ENCODE data around the gene TLE5.
"Not testable (repeated sequence)": the region's sequence is repeated elsewhere in the genome, so short reads cannot be mapped to it uniquely, and the experiment has no call there.

Gene TLE5

DNA sequence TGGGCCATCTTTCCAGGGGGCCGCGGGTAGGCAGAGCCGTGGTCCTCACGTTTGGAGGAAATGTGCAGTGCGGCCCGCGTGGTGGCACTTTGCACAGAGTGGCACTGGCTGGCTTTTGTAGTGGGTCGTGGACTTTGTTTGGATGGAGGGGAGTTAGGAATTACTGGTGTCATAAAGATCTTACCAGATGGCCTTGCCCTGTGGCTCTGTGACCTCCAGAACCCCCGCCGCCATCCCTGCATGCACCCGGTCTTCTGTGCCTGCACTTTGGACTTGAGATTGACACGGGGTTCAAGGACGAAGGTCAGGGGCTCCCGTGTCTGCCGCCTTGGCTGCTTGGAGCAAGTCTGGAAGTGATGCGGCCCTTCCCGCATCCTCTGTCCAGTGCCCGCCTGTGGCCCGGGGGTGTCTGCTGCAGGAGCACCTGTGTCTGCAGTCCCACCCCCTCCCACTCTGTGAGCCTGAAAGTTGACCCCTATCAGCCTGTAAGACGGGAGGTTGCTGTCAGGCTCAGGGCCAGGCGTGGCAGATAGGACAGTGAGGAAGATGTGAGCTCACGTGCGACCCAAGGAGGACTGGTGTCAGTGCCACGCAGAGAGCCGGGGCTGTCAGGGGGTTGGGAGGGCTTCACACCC is 34.1 kb upstream of the TLE5 start:
- no peak for DNase-seq

DNA sequence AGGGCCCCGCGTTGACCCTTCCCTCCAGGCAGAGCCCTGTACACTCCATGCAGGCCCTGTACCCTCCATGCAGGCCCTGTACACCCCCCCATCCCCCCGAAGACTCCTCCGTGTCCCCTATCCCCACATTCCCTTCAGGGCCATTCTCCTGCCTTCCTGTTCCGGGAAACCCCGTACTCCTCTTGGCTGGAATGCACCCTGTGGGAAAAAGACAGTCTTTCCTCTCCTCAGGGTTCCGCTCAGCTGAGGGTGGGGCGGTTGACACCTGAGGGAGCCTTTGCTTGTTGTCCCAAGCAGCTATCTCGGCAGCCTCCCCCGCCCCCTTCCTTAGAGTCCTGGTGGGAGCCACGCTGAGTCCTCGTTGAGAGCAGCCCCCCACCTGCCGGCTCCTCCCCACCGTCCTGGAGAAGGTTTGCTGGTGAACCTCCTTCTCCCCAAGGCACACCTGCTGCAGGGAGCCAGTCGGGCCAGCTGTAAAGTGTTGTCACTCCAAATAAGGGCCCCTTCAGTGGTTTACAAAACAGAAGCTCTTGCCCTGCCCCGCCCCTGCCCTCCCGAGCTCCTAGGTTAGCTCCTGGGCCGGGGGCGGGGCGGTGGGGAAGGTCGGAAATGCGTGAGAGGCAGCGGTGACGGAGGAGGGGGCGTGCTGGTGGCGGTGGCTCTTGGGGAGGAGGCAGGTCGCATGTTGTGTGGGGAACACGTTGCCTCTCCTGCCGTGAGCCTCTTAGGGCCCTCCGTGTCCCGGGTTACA is 33.3 kb upstream of the TLE5 start:
- DNase-seq, result peak; percentile 35

DNA sequence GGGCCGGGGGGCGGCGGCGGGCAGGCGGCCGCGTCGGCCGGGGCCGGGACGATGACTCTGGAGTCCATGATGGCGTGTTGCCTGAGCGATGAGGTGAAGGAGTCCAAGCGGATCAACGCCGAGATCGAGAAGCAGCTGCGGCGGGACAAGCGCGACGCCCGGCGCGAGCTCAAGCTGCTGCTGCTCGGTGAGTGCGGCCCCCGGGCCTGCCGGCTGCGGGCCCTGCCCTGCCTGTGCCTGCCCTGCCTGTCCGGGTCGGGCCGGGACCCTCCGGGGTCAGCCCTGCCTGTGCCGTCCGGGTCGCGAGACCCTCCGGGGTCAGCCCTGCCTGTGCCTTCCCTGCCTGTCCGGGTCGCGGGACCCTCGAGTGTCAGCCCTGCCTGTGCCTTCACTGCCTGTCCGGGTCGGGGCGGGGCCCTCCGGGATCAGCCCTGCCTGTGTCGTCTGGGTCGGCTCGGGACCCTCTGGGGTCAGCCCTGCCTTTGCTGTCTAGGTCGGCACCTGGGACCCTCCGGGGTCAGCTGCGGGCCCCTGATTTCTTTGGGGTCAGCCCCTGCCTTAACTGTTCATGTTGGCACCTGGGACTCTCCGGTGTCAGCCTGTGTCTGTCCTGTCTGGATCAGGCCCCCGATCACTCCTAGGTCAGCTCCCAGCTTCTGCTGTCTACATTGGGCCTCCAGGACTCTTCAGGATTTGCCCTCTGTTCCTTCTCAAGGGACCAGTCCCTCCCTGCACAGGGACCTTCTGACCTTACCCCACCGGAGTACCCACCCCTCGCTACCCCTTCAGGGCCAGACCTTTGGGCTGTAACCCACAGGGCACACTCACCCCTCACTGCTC is 32.5 kb upstream of the TLE5 start:
- DNase-seq, result no peak

DNA sequence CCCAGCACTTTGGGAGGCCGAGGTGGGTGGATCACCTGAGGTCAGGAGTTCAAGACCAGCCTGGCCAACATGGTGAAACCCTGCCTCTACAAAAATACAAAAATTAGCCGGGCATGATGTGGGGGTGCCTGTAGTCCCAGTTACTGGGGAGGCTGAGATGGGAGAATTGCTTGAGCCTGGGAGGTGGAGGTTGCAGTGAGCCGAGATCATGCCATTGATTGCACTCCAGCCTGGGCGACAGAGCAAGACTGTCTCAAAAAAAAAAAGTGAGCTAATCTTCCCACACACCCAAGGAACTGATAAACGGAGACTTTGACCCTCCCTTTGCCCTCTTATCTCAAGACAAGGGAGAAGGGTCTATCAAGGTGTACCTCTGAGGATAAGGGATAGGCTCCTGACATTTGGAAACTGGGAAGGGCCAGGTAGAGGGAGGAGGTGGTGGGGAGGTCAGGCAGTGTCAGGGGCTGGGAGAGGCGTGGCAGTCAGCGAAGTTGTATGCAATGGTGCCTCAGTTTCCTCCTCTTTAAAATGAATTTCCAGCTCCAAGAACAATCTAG is 27.1 kb upstream of the TLE5 start:
- DNase-seq, result not testable (repeated sequence)

DNA sequence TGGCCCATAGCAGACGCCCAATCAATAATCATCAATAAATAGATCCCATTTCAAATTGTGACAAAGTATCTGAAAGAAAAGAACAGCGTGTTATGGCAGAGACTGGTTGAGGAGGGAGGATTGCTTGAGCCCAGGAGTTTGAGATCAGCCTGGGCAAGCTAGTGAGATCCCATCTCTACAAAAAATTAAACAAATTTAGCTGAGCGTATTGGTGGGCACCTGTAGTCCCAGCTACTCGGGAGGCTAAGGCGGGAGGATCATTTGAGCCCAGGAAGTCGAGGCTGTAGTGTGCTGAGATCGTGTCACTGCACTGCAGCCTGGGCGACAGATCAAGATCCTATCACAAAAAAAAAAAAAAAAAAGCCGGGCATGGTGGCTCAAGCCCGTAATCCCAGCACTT is 25.5 kb upstream of the TLE5 start:
- no peak for DNase-seq

DNA sequence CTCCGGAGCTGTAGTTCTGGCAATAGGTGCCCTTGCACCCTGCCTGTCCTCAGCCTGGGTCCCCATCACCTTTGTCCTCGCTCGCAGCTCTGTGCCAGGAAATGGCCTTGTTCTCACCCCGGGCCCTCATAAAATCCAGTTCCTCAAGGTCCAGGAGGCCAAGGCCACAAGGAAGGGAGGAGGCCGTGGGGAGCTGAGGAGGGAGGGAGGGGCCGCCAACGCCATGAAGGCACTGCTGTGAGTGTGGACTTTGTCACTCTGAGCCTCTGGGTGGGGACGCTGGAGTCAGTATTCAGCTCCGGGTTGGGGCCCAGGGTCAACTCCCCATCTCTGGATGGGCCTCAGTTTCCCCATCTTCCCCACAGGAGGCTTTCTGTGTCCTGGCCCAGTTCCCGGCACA is 22.6 kb upstream of the TLE5 start:
- DNase-seq, result no peak

DNA sequence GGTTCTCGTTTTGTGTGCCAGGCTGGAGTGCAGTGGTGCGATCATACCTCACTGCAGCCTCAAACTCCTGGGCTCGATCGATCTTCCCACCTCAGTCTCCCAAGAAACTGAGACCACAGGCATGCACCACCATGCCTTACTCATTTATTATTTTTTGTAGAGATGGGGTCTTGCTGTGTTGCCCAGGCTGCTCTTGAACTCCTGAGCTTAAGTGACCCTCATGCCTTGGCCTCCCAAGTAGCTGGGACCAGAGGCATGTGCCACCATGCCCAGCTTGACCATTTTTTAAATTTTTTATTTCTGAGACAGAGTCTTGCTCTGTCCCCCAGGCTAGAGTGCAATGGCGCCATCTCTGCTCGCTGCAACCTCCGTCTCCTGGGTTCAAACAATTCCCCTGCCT is 21.7 kb upstream of the TLE5 start:
- no peak for DNase-seq

DNA sequence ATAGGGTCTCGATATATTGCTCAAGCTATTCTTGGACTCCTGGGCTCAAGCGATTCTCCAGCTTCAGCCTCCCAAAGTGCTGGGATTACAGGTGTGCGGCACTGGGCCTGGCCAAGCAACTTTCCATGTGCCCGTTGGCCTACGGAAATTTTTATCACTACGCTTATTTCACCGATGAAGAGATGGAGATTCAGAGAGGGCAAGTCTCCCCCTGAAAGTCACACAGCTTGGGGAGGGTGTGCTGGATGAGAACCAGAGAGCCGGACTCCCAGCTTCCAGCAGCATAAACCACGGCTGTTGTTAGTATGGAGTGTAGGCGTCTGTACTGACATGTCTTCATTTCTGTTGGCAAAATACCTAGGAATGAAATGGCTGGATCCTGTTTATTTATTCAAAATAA is 20.0 kb upstream of the TLE5 start:
- DNase-seq, result no peak

DNA sequence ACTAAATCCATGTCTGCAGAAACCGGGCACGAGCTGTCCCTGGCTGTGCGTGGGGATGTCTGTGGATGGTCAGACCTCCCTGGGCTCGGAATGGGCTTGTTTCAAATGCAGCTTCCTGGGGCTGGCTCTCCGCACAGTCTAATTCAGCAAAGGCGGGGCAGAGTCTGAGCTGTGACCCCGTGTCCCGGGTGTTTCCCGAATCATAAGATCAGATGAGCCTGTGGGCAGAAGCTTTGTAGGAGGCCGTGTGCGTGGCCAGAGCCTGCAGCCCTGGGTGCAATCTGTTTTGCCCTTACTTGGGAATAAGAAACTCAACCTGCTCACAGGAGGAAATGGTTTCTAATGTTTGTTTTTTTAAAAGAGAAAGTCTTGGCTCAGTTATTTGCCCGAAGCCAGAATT is 18.0 kb upstream of the TLE5 start:
- no peak for DNase-seq

DNA sequence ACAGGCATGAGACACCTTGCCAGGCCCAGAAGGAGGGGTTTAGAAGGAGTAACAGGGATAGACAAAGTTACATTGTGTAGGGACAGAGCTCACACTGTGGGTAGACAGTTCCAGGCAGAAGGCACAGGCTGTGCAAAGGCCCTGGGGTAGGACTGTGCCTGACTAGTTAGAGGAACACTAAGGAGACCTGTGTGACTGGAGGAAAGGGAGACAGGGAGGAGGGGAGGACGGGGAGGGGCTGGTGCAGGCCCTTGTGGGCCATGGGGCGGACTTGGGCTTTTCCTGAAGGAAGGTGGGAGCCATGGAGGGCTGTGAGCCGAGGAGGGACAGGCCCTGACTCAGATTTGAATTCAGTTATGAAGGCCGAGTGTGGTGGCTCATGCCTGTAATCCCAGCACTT is 17.3 kb upstream of the TLE5 start:
- DNase-seq, result no peak

DNA sequence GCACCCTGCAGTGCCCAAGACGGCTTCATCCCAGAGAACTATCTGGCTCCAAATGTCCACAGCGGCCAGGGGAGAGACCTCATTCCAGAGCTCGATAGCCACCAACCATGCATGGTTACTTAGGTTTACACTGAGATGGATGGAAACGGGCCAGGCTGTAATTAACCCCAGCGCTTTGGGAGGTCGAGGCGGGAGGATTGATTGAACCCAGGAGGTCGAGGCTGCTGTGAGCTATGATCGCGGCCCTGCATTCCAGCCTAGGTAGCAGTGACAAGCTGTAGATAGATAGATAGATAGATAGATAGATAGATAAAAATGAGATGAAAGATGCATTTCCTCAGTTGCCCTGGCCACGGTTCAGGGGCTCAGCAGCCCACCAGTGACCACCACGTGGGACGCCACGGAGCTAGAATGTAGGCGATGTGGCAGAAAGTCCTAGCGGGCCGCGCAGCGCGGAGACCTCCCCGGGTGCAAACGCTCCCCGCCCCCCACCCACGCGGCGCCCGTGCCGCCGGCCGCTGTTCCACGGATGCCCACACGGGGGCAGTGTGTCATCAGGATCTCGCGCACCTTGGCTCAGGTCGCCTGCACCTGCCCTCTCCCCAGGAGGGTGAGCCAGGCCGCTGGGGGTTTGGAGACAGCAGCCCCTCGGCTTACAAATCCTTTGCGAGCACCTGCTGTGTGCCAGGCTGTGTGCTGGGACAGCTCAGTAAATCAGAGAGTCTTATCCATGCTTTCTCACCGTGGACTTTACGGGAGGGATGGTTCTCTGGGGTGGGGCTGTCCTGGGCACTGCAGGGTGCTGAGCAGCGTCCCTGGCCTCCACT is 13.5 kb upstream of the TLE5 start:
- DNase-seq, result peak; percentile 70

DNA sequence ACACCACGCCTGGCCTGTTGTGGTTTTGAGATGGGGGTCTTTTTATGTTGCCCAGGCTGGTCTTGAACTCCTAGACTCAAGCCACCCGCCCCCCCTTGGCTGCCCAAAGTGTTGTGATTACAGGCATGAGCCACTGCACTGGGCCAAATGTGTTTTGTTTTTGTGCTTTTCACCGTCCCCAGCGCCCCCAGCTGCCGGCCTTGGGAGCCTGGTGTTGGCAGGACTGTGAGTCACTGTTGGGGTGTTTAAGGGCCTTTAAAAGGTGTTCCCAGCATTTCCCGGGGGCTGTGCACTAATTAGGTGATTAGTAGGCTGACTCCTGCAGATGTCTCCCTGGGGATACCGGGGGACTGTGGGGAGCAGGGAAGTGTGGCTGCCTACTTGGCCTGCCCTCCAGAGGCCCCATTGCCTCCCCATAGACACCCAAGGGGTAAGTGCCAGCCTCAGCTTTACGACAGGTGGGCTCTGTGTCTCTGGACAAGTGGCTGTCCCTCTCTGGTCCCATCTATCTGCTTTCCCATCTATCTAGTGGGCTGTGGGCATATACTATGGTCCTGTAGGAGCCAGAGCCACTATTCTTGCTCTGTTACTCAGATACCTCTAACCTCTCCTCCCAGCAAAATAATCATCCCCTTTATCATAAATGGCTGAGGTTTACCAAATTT is 11.8 kb upstream of the TLE5 start:
- DNase-seq, result no peak

DNA sequence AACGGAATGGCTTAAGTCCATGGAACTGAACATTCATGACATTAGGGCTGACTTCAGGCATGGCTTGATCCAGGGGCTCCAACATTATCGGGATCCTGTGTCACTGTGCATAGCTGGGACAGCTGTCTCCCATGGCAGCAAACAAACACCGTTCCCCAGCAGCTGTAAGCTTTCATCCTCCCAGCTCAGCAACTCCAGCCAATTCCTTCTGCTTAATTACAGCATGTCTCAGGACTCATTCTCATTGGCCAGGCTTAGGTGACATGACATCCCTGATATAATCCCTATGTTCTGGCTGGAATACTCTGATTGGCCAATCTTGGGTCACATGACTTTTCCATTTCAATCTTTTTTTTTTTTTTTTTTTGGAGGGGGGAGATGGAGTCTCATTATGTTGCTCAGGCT is 10.9 kb upstream of the TLE5 start:
- DNase-seq, result no peak

DNA sequence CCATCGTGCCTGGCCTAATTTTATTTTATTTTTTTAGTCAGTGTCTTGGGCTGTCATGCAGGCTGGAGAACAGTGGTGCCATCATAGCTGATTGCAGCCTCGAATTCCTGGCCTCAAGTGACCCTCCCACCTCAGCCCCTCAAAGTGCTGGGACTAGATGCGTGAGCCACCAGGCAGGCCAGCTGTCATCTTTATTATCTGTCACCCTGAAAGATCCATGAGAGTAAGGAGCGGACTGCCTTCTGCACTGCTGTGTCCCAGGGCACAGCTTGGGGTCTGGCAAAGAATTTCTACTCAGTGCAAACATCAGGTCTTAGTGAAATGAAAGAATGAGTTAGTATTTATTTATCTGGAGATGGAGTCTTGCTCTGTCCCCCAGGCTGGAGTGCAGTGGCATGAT is 9.5 kb upstream of the TLE5 start:
- DNase-seq, result no peak

DNA sequence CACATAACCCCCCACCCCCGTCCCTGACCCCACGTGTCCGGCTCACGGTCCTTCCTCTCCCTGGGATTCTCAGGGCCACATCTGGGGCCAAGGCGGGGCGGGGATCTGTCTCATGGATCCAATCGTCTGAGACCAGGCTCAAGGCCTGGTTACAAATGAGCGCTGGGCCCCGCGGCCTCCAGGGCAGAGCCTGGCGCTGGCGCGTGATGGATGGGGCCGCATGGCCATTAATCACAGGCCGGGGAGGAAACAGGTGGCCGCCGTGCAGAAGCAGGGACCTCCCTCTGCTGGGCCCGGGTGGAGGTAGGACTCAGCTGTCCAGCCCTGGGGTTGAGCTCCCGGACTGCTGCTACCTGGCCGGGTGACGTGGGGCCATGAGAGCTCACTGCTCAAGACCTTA is 5.8 kb upstream of the TLE5 start:
- DNase-seq, result no peak

DNA sequence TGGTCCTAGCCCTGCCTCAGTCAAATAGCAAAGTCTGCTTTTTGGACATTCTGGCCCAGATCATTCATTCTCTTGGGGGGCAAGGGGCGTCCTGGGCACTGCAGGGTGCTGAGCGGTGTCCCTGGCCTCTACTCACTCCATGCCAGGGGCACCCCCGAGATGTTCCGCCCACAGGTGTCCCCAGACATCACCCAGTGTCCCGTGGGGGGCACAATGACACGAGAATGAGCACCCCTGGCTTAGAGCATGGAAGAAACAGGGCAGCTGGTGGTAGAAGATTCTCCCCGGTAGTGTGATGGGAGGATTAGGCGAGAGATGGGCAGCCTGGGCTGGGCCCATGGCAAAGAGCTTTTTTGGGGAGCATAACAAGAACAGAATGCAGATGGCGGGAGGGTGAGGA is 5.3 kb upstream of the TLE5 start:
- DNase-seq, result no peak

DNA sequence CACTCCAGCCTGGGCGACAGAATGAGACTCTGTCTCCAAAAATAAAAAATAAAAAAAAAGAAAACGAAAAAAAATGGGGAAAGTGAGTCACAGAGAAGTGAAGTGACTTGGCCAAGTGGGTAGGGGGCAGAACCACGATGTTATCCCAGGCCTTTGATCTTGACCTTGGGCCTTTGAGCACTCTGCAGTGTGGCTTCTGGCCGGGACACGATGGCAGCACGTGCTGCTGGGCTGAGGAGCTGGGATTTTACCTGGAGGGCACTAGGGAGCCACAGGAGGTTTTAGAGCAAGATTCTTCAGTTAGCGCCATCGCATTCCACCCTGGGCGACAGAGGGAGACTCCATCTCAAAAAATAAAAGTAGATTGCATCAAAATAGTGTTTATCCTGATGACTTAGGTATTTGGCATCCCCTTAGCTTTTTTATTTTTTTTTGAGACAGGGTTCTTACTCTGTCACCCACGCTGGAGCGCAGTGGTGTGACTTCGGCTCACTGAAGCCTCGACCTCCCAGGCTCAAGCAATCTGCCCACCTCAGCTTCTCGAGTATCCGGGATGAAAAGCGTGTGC is 4.3 kb upstream of the TLE5 start:
- DNase-seq, result no peak

DNA sequence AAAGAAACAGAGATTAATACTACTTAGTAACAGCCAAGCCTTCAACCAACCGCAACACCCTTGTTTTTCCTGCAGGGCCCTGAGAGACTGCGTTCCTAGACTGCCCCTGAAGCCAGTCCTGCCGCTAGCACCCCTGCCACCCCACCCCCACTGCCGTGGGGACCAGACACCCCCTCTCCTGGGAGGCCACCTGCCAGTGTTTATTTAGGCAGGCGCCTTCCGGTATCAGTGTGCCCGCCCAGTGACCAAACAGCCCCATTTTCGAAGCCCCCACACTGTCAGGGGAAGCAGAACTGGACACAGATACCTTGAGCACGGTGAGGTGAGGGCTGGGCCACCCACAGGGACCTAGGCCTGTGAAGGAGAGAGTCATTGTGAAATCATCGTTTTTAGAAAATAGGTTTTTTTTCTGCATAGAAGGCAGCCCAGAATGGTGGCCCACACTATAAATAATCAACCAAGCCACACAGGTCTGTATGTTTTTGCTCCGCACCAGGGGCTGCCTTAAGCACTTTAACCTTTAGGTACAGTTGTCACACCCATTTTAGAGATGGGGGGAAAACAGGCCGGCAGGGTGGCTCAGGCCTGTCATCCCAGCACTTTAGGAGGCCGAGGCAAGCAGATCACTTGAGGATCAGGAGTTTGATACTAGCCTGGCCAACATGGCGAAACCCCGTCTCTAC is 3.5 kb upstream of the TLE5 start:
- DNase-seq, result no peak

DNA sequence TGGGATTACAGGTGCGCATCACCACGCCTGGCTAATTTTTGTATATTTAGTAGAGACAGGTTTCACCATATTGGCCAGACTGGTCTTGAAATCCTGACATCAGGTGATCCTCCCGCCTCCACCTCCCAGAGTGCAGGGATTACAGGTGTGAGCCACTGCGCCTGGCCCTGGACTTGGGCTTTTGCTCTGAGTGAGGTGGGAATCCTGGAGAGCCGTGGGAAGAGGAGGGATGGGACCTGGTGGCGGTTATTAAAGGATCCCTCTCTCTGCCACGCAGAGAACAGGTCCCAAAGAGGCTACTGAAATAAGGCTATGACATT is 1.7 kb upstream of the TLE5 start:
- no peak for DNase-seq

DNA sequence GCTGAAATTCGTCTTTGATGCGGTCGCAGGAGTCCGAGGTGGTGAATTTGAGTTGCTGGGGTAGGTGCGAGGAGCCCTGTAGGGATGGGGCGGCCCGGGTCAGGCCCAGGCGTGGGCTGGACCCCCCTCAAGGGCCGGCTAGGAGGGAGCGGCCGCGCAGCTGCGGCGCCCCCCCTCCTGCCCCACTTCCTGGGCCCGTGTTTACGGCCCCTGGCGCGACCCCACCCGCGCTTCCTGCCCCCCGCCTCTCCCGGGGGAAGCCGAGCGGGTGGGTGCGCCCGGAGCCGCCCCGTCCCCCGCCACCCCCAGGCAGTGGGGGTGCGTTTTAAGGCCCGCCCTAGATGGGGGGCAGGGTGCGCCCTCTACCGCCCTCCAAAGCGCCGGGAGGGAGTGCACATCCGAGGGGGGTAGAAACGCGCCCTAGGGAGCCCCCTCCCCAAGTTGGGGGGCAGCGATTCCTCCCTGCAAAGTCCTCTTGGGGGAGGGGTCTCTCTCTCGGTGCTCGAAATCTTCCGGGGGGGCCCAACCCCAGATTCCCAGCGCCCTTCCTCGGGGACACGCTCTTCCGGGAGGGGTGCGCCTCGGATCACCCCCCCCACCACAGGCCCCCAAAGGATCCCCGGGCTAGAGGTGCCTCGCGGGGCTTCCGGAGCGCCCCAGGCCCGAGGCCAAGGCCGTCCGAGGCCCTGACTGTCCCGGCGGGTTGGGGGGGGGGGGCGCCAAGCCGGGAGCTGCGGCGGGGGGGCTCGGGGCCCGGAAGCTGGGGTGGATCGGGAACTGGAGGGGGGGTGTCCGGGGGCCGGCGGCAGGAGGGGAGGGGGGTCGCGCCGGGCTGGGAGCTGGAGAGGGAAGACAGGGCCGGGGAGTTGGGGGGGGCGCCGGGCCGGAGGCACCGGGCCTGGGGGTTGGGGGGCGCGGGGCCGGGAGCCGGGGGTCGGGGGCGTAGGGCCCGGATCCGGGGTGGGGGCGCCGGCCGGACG is 823 bp downstream of the TLE5 start:
- DNase-seq, result peak; percentile 43

Data from stimulated activated naive CD4-positive, alpha-beta T cell treated with Interleukin-2 at 50 U/mL for 16 hours (primary cell).